OCI-LY7 (cell line): Measurements from ENCODE around the gene MACROH2A2.

Experiments used
- EZH2phosphoT487 ChIP-seq: fragments of 200-600 bp; sonication (generic); IDR thresholded peaks from 2 replicates; pipeline ENCODE4 v1.6.1; 2018; ENCODE audit warnings: low read depth, borderline replicate concordance, mild to moderate bottlenecking, mixed run types, antibody characterized with exemption, low read length, moderate library complexity, mixed read lengths
- TF ChIP-seq, protein P1 (sequence below): fragments of 200-600 bp; sonication (generic); conservative IDR thresholded peaks from 2 replicates; pipeline ENCODE4 v1.5.1; 2014; ENCODE audit warnings: mild to moderate bottlenecking, antibody characterized with exemption, low read length, moderate library complexity, mixed read lengths

- TF ChIP-seq, protein P1, sequence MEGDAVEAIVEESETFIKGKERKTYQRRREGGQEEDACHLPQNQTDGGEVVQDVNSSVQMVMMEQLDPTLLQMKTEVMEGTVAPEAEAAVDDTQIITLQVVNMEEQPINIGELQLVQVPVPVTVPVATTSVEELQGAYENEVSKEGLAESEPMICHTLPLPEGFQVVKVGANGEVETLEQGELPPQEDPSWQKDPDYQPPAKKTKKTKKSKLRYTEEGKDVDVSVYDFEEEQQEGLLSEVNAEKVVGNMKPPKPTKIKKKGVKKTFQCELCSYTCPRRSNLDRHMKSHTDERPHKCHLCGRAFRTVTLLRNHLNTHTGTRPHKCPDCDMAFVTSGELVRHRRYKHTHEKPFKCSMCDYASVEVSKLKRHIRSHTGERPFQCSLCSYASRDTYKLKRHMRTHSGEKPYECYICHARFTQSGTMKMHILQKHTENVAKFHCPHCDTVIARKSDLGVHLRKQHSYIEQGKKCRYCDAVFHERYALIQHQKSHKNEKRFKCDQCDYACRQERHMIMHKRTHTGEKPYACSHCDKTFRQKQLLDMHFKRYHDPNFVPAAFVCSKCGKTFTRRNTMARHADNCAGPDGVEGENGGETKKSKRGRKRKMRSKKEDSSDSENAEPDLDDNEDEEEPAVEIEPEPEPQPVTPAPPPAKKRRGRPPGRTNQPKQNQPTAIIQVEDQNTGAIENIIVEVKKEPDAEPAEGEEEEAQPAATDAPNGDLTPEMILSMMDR, result no peak
- TF ChIP-seq EZH2phosphoT487, result no peak
These were observed 43.5 kb downstream of the MACROH2A2 start for GRCh38 chr10:70096016-70096704.
